GM18858 (cell line): ENCODE results near the gene PPARGC1A.
A peak's percentile ranks its signal among the peaks of the same experiment; 100 is the strongest.

Source experiments
- ATAC-seq: cut with Tn5 transposase; IDR thresholded peaks from one replicate; pipeline ENCODE4 v1.9.1; 2021; ENCODE audit not compliant: unreplicated experiment

The PPARGC1A gene

DNA sequence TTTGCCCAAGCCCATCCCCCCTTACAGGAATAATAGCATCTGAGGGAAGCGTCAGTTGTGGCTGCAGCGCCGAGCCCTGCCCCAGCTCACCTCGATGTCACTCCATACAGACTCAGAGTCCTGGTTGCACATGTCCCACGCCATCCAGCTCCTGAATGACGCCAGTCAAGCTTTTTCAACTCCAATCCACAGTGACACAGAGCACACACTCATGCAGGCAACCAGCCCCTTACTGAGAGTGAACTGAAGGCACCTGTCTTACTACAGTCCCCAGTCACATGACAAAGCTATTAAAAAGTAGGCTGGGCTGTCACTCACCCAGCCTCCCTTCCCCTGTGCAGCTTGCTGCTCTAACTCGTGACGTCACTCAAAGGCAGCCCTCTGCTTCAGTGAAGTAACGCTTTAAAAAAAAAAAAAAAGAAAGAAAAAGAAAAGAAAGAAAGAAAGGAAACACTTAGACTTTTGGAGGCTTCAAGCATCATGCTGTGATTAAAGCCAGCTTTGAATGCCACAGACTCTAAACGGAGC, at the start of gene PPARGC1A:
Gene PPARGC1A (minus strand): TSS at position 234 of the 528 bp plus-strand sequence. CDS start 90 bp downstream, at position 144.
- no peak for ATAC-seq

GRCh38 chr4:23938796-23939195, 48.9 kb upstream of the PPARGC1A start:
- no peak for ATAC-seq

DNA sequence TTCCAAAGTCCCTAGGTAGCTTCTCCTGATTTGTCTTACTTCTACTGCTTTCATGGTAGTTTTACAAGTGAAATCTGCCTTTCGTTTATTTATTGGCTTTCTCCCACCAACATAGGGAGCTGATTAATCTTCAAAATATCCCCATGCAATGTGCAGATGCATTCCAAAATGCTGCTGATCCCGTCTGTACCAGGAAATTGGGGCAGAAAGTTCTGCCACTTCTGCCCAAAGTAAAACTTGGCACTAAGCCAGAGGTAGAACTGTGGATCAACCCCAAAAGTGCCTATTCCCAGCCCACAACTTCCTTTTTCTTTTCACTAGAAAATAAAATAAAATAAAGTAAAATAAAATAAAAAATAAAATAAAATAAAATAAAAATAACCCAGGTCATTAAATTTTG, 47.3 kb upstream of the PPARGC1A start:
- no peak for ATAC-seq

- no peak for ATAC-seq
These were observed 45.1 kb upstream of the PPARGC1A start for GRCh38 chr4:23934915-23935314.

DNA sequence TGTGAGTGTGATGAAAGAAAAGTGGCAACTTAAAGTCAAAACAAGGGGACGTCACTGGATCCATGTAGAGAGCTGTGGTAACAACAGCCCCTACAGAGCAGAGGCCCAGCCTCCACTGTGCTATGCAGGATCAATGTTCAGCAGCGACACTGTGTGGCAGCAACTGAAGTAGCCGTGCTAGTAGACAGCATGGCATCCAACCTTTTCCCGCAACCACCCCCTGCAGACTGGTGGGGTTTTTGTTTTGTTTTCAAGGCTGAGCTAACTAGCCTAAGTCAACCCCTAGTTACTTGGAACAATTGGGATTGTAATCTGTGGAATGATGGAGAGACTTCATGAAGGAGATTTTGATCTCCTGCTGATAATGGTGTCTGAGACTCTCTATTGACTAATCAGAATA, 44.4 kb upstream of the PPARGC1A start:
- no peak for ATAC-seq

DNA sequence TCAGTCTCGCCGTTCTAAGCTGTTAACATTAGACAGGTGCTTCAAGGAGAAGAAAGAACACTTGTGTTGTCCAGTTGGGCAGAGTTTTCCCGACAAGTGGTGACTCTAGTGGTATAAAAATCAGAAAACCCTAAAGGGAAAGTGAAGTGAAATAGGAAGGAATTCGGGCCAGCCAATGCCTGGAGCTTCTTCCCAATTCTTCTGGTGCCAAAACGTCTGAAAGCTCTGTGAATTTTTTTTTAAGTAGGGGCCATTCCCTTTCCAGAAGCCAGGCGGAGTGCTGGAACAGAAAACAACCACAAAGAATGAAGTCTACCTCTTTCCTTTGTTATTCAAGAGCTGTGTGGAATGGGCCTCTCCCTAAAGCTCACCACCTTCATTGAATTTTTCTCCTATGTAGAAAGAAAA, 43.1 kb upstream of the PPARGC1A start:
- no peak for ATAC-seq

GRCh38 chr4:23932186-23932585, 42.3 kb upstream of the PPARGC1A start:
- no peak for ATAC-seq

GRCh38 chr4:23931489-23931830, 41.6 kb upstream of the PPARGC1A start:
- no peak for ATAC-seq

- ATAC-seq = no peak
These were observed 41.1 kb upstream of the PPARGC1A start for GRCh38 chr4:23930750-23931488.

DNA sequence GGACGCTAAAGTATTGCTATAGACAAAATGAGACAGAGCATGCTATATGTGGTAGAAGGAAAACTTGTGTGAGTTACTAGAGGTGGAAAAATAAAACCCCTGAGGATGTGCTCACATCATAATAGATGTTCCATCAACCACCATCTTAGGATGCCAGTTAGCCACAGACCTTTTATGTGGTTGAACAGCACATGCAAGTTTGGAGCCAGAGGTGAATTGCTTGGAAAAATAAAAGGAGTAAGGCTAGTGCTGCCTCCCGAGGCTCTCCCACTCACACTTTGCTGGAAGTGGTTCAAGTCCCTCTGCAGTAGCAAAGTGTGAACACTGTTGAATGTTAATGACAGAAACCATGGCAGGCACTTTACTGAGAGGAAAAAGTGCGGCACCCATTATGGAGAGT, 39.4 kb upstream of the PPARGC1A start:
- ATAC-seq = no peak

DNA sequence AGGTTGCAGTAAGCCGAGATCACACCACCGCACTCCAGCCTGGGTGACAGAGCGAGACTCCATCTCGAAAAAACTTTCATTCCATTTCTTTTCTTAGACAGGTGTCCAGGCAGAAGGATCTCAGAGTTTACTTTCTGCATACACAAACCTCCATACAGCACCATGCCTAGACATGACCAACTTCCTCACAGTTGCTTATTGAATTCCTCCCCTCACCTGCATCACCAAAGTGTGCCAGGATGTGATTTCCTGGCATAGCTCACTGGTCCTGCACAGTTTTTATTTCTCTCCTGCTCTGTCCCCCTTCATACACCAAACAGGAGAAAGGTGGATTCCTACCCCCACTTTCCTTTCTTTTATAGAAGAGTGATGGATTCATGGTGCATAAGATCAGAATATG, 34.7 kb upstream of the PPARGC1A start:
- ATAC-seq = no peak

DNA sequence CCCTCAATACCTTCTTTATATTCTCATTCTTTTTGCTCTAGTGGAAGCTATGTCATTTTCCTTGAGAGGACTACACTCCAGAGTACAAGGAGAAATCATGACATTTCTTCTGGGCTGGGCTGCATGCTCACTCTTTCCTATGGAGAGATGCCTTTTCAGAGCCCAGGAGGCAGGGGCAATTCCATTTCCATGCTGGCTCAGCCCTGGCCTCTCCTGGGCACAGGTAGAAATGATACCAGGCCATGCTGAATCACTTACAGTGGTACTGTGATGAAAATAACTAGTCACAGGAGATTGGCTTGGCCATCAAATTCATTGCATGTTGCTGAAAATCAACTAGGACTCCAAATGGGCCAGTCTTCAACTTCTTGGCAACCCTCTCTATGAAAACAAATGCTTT, 34.0 kb upstream of the PPARGC1A start:
- no peak for ATAC-seq

GRCh38 chr4:23923141-23923540, 33.3 kb upstream of the PPARGC1A start:
- ATAC-seq = no peak

DNA sequence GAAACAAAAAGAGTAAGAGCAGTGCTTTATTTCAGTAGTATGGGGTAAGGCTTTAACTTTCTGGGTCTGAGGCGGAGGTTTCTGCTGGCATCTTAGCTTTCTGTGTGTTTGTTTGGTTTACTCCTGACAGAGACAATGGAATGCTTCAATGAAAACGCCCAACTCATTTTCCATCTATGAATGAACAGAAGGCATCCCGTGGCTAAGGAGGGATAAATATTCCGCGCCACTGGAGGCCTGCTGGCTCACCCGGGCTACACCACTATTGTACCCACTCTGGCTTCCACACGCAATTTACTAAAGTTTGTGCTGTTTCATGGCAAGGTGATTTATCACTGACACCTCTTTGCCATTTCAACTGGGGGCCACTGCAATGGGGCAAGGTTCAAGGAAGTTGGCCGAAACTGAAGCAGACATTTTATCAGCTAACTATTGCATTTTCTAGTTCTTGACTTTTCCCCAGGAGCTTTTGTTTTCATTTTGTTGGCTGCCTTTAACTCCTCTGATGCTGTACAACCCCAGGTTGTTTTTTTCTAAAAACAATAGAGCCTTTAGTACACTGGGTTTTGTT, 32.8 kb upstream of the PPARGC1A start:
- no peak for ATAC-seq

DNA sequence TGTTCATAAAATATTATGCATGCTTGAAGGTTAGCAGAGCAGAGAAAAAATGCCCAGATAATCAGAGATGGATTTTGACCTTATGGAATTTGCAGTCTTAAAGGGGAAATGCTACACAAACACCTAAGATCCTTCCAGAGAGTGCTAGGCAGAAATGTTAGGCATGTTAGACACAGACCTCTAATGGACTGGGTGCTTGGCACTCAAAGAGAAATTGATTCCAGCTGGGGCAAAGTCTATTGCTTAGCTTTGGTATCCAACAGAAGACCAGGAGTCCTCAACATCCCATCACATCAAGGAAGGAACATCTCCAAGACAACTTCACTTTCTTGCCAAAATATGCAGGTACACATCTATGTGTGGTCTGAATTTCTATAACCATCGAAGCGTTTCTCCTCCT, 32.2 kb upstream of the PPARGC1A start:
- no peak for ATAC-seq

- no peak for ATAC-seq
These were observed 31.6 kb upstream of the PPARGC1A start for GRCh38 chr4:23921447-23921845.

GRCh38 chr4:23920716-23921446, 31.0 kb upstream of the PPARGC1A start:
- no peak for ATAC-seq

- no peak for ATAC-seq
These were observed 30.4 kb upstream of the PPARGC1A start for GRCh38 chr4:23920296-23920695.

DNA sequence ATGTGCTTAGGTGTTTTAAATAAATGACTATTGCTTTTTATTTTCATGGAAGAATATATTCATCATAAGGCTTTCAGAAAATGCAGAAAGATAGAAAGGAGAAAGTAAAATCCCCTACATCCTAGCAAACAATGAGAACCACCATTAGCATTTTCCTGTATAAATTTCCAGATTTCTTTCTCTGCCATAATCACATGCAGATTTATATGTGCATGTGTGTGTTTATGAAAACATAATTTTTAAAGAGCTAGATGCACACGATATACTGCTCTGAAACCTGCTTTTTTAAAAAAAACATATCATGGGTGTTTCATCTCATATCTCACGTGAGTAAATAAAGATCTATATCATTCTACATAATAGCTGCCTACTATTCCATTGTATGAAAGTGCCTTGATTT, 26.4 kb upstream of the PPARGC1A start:
- no peak for ATAC-seq

DNA sequence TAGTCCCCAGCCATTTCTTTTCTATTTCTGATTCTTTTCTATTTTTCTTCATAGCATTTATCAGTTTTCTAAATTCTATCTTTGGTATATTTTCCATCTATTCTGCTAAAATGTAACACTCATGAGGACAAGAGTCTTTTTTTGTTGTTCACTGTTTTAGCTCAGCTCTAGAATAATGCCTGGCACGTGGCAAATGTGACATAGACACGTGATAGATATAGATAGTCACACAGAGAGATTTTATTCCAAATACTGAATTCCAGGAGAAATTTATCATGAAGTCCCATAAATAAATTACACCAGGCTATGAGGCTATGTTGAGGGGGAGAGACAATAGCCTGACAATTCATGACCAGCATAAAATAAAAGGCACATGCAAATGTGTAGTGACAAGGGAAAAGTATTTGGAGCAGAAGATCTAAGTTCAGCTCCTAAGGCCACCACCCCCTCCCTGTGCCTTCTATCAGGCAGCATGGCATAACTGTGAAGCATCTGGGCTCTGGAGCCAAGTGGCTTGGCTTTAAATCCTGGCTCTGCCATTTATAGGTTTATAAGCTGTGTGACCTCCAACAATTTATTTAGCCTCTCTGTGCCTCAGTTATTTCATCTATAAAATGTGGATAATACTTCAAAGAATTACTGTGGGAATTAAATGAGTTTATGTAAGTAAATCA, 25.7 kb upstream of the PPARGC1A start:
- no peak for ATAC-seq

DNA sequence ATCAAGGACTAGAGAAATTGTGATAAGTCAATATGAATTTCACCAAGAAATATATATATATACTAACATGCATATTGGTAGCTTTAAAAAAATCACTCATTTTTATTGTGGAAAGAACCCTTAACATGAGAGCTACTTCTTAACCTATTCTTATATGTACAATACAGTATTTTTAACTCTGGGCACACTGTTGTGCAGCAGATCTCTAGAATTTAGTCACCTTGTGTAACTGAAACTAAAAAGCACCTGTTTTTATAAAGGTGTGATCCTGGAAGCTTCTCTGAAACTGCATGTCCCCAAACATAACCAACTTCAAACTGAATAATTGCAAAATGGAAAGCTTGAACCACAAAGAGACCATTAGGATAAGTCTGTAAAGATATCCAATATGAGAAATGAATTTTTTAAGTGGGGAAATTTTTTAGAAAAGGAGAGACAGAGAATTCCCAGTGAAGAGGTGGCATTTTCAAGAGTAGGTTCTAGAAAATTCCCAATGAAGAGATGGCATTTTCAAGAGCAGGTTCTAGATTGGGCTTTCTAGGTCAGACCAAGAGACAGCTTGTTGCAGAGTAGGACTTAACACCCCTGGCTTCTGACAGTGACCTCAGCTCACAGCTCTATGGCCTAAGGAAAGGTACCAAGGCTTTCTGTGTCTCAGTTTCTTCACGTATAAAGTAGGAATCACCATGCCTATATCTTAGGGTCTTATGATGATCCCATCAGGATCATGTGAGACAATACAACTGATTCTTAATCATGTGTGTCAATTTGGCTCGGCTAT, 22.0 kb upstream of the PPARGC1A start:
- peak; percentile 84 for ATAC-seq
